A549 (cell line): ENCODE results near the gene ASXL3.

Experiments
- CEBPB ChIP-seq, 2 experiments: fragments of >200 bp in 1 of 2; sonication (Bioruptor Twin) in 1 of 2; formaldehyde crosslinking in 1 of 2; IDR thresholded peaks; 2 replicates each; pipeline ENCODE4 v1.6.1; 2012 to 2016
- CTCF ChIP-seq: fragments of >200 bp; sonication (Bioruptor Twin); formaldehyde crosslinking; IDR thresholded peaks from 3 replicates; pipeline ENCODE4 v1.5.1; 2016
- EP300 ChIP-seq, 2 experiments: fragments of >200 bp; sonication (Bioruptor Twin); formaldehyde crosslinking; IDR thresholded peaks; 2 replicates in 1 of 2; 3 replicates in 1 of 2; pipeline ENCODE4 v1.6.1; 2016 to 2017
- MAX ChIP-seq: IDR thresholded peaks from 2 replicates; pipeline ENCODE4 v1.6.1; 2012
- MAZ ChIP-seq: fragments of 150-350 bp; IDR thresholded peaks from 2 replicates; pipeline ENCODE4 v1.6.1; 2014; ENCODE audit warnings: antibody characterized with exemption, low read depth, low read length, borderline replicate concordance
- POLR2A ChIP-seq: IDR thresholded peaks from 2 replicates; pipeline ENCODE4 v1.6.1; 2012; ENCODE audit warnings: mild to moderate bottlenecking, low read length
- POLR2AphosphoS2 ChIP-seq: conservative IDR thresholded peaks from 2 replicates; pipeline ENCODE4 v1.6.1; 2012; ENCODE audit warnings: low read length, improper control_type of control experiment, inconsistent platforms
- RAD21 ChIP-seq, 2 experiments: fragments of >200 bp in 1 of 2; sonication (Bioruptor Twin) in 1 of 2; formaldehyde crosslinking in 1 of 2; IDR thresholded peaks in 1 of 2; conservative IDR thresholded peaks in 1 of 2; 2 replicates in 1 of 2; 3 replicates in 1 of 2; pipeline ENCODE4 v1.6.1; 2012 to 2018; ENCODE audit warnings: inconsistent platforms in 1 of 2
- RCOR1 ChIP-seq: fragments of 150-350 bp; IDR thresholded peaks from 2 replicates; pipeline ENCODE4 v1.6.1; 2014; ENCODE audit warnings: antibody characterized with exemption, low read length, low read depth
- REST ChIP-seq: fragments of 200-600 bp; sonication (generic); IDR thresholded peaks from 2 replicates; pipeline ENCODE4 v1.6.1; 2016; ENCODE audit warnings: antibody characterized with exemption, mild to moderate bottlenecking, moderate library complexity
- TFCP2L1 ChIP-seq: fragments of 250-450 bp; sonication (Bioruptor Pico); IDR thresholded peaks from 2 replicates; pipeline ENCODE4 v1.5.0; 2021; ENCODE audit warnings: mild to moderate bottlenecking
- TF ChIP-seq, protein P1 (sequence below): fragments of 250-450 bp; sonication (Bioruptor Pico); IDR thresholded peaks from 2 replicates; pipeline ENCODE4 v1.5.0; 2021; ENCODE audit warnings: mild to moderate bottlenecking, moderate library complexity, borderline replicate concordance

DNA sequence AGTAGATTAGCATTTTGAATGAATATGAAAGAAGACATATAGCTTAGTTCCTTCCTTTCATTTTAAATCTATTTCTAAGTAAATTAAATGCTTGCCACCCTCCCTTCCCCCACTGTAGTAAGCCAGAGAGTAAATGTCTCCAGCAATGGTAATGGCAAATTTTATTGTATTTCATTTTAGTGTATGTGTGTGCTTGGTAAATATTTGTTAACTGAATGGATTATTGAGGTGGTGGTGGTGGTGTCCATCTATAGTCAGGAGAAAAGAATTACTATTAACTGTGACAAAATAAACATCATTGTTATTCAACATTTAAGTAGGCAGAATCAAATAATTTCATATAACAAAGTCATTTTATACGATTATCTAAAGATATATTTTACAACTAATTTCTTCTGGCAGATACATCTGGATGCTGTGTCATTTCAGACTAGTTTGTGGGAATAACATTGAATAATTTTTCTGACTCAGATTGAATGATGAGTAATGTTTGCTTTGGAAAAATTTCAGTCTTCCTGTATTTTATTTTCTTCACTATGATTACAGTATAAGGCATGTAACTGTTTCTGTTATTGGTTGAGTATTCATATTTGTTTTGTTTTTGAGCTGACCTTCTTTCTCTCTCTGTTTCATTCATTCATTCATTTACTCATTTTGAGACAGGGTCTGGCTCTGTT lies 18.3 kb downstream of the ASXL3 start:
- no peak for TF ChIP-seq CTCF
- no peak for TF ChIP-seq TFCP2L1 (CRISPR knock-in tag)
- TF ChIP-seq POLR2A = no peak
- TF ChIP-seq POLR2AphosphoS2 = no peak
- TF ChIP-seq, protein P1, sequence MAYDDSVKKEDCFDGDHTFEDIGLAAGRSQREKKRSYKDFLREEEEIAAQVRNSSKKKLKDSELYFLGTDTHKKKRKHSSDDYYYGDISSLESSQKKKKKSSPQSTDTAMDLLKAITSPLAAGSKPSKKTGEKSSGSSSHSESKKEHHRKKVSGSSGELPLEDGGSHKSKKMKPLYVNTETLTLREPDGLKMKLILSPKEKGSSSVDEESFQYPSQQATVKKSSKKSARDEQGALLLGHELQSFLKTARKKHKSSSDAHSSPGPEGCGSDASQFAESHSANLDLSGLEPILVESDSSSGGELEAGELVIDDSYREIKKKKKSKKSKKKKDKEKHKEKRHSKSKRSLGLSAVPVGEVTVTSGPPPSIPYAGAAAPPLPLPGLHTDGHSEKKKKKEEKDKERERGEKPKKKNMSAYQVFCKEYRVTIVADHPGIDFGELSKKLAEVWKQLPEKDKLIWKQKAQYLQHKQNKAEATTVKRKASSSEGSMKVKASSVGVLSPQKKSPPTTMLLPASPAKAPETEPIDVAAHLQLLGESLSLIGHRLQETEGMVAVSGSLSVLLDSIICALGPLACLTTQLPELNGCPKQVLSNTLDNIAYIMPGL (CRISPR knock-in tag) = no peak
- no peak for TF ChIP-seq REST
- TF ChIP-seq EP300 (IDR thresholded peaks at IDR 0.05) = no peak
- TF ChIP-seq RCOR1 = no peak
- TF ChIP-seq CEBPB (IDR thresholded peaks at IDR 0.05) = no peak
- no peak for TF ChIP-seq MAX
- no peak for TF ChIP-seq MAZ
- TF ChIP-seq RAD21 (conservative IDR thresholded peaks at IDR 0.05 in 1 of 2, IDR thresholded peaks at IDR 0.05 in 1 of 2) = no peak
